Measurements from ENCODE around the gene ZBTB17. TPM values are rescaled to one million over a fixed set of nuclear protein-coding genes. Genes with fewer than 3 reads are reported as not detected.
"Not testable (repeated sequence)": the region's sequence is repeated elsewhere in the genome, so short reads cannot be mapped to it uniquely, and the experiment has no call there.

Gene ZBTB17
- total RNA-seq, 1 experiment from 2014 or later, result 17.4 TPM

GRCh38 chr1:15928971-15929965 lies 46.6 kb downstream of the ZBTB17 start:
- no peaks in the 10 kb centered on the region for H3K27me3 ChIP-seq (ENCODE audit: insufficient read depth, low read depth)
- H2AFZ ChIP-seq, result no peak overlapping the region
- TF ChIP-seq EZH2 (IDR thresholded peaks at IDR 0.05; ENCODE audit: low read depth) (no peak), CTCF (conservative IDR thresholded peaks at IDR 0.05) (no peak)
- H3K9me2 ChIP-seq (ENCODE audit: insufficient read depth), result no peaks in the 10 kb centered on the region
- no peaks in the 10 kb centered on the region for H3K4me1 ChIP-seq (replicated peaks; ENCODE audit: insufficient read depth)
- peaks cover 19% of the 10 kb centered on the region; the same call in 1 of the 2 replicates for H3K36me3 ChIP-seq (ENCODE audit: low read depth)
- H3K27ac ChIP-seq, result no peak overlapping the region
- no TSS peak for BruUV-seq (replicated peaks)
- 0 out of 2 replicates have a peak, but pooled peaks cover 4% of the 10 kb centered on the region for H3K79me2 ChIP-seq (ENCODE audit: low read depth)
- H4K20me1 ChIP-seq (ENCODE audit: insufficient read depth), result no peaks in the 10 kb centered on the region
- intact Hi-C loops (cut with micrococcal nuclease; ENCODE audit: unreplicated experiment), result no loop called here
- POLR2A ChIA-PET (ENCODE audit: unreplicated experiment), result no interaction called here
- no peak for DNase-seq
- CTCF ChIA-PET, result no interaction called here
- H3F3A ChIP-seq (ENCODE audit: insufficient read depth, low read depth), result peaks cover 6% of the 10 kb centered on the region; the same call in 1 of the 2 replicates
- no peak overlapping the region for H3K4me2 ChIP-seq
- no peaks in the 10 kb centered on the region for H3K9me3 ChIP-seq (ENCODE audit: insufficient read depth, low read depth)
- H3K4me3 ChIP-seq, result no peak overlapping the region

- H3K79me2 ChIP-seq (ENCODE audit: low read depth); H3K4me3 ChIP-seq; intact Hi-C loops (cut with micrococcal nuclease; ENCODE audit: unreplicated experiment); H3K9me3 ChIP-seq (ENCODE audit: insufficient read depth, low read depth); H3K9me2 ChIP-seq (ENCODE audit: insufficient read depth); DNase-seq; H3K4me2 ChIP-seq; BruUV-seq (replicated peaks); H3K27ac ChIP-seq; H3K27me3 ChIP-seq (ENCODE audit: insufficient read depth, low read depth); H4K20me1 ChIP-seq (ENCODE audit: insufficient read depth); H2AFZ ChIP-seq; H3K4me1 ChIP-seq (replicated peaks; ENCODE audit: insufficient read depth); POLR2A ChIA-PET (ENCODE audit: unreplicated experiment): not testable (repeated sequence)
- CTCF ChIA-PET, result interaction anchor here (0.6 kb wide), 2 partner anchors 51 to 95 kb away, joined by 9 to 15 read pairs; no protein-coding TSS in a partner anchor
- H3K36me3 ChIP-seq (ENCODE audit: low read depth), result peaks cover 19% of the 10 kb centered on the region; the same call in 1 of the 2 replicates
- H3F3A ChIP-seq (ENCODE audit: insufficient read depth, low read depth), result peaks cover 12% of the 10 kb centered on the region; the same call in 1 of the 2 replicates
Observed at GRCh38 chr1:15926448-15926847, 49.5 kb downstream of the ZBTB17 start.

GRCh38 chr1:15923241-15923640 lies 52.7 kb downstream of the ZBTB17 start:
- intact Hi-C loops (cut with micrococcal nuclease; ENCODE audit: unreplicated experiment), result no loop called here
- H3K4me1 ChIP-seq (replicated peaks; ENCODE audit: insufficient read depth), result peaks cover 12% of the 10 kb centered on the region
- H3K9me3 ChIP-seq (ENCODE audit: insufficient read depth, low read depth), result no peaks in the 10 kb centered on the region
- ChIA-PET POLR2A (ENCODE audit: unreplicated experiment) (no interaction called here), CTCF (no interaction called here)
- H4K20me1 ChIP-seq (ENCODE audit: insufficient read depth), result no peaks in the 10 kb centered on the region
- no peak overlapping the region for H3K4me3 ChIP-seq
- no TSS peak for BruUV-seq (replicated peaks)
- peaks cover 14% of the 10 kb centered on the region; the same call in 1 of the 2 replicates for H3K36me3 ChIP-seq (ENCODE audit: low read depth)
- no peak overlapping the region for H3K4me2 ChIP-seq
- H2AFZ ChIP-seq, result no peak overlapping the region
- H3K79me2 ChIP-seq (ENCODE audit: low read depth), result peaks cover 26% of the 10 kb centered on the region
- H3K9me2 ChIP-seq (ENCODE audit: insufficient read depth), result no peaks in the 10 kb centered on the region
- no peaks in the 10 kb centered on the region for H3K27me3 ChIP-seq (ENCODE audit: insufficient read depth, low read depth)
- no peak for TF ChIP-seq EZH2 (IDR thresholded peaks at IDR 0.05; ENCODE audit: low read depth)
- no peak for TF ChIP-seq CTCF (conservative IDR thresholded peaks at IDR 0.05)
- peak; percentile 37 to 45 for DNase-seq
- peaks cover 22% of the 10 kb centered on the region; the same call in 1 of the 2 replicates for H3F3A ChIP-seq (ENCODE audit: insufficient read depth, low read depth)
- H3K27ac ChIP-seq, result no peak overlapping the region
